HG03039 (cell line): ENCODE results near the gene OSBPL2.

Experiments
- ATAC-seq: cut with Tn5 transposase; IDR thresholded peaks from one replicate; pipeline ENCODE4 v1.9.1; 2021; ENCODE audit warnings: mild to moderate bottlenecking, moderate library complexity; ENCODE audit not compliant: unreplicated experiment

OSBPL2 gene

DNA sequence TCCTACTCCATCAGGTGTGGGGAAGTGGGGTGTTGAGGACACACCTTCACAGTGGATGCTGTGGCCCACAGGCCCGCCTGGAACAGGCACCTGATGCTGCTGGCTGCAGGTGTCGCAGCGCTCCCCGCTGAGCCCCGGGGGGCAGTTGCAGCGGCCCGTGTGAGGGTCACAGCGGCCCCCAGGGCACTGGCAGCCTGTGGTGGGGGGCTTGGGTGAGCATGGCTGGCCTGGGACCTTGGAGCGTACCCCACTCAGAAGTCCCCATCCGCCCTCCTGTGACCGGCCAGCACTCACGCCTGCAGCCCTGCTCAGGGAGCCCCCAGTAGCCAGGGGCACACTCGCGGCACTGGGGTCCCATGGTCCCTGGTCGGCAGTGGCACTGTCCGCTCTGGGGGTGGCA lies 83.7 kb downstream of the OSBPL2 start:
- ATAC-seq: no peak

DNA sequence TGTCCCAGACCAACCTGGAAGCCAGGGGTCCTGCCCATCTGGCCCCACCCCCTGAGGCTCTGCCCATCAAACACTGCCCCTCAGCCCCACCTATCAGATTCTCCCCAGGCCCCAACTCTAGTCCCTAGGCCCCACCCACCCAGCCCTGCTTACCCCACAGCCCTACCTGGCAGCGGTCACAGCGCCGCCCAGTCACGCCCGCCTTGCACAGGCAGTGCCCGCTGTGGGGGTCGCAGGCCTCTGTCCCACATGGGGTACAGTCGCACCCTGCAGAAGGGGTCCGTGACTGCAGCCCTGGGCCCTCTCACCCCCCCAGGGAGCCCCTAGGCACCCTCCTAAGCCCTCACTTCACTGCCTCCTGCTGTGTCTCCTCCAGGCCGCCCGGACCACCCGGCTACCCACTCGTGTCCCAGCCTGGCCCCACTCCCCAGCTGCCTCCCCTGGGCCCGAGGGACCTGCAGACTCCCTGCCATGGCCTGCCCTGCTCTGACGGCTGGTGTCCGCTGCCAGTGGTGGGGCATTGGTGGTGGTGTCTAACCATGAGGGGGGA lies 84.2 kb downstream of the OSBPL2 start:
- no peak for ATAC-seq

DNA sequence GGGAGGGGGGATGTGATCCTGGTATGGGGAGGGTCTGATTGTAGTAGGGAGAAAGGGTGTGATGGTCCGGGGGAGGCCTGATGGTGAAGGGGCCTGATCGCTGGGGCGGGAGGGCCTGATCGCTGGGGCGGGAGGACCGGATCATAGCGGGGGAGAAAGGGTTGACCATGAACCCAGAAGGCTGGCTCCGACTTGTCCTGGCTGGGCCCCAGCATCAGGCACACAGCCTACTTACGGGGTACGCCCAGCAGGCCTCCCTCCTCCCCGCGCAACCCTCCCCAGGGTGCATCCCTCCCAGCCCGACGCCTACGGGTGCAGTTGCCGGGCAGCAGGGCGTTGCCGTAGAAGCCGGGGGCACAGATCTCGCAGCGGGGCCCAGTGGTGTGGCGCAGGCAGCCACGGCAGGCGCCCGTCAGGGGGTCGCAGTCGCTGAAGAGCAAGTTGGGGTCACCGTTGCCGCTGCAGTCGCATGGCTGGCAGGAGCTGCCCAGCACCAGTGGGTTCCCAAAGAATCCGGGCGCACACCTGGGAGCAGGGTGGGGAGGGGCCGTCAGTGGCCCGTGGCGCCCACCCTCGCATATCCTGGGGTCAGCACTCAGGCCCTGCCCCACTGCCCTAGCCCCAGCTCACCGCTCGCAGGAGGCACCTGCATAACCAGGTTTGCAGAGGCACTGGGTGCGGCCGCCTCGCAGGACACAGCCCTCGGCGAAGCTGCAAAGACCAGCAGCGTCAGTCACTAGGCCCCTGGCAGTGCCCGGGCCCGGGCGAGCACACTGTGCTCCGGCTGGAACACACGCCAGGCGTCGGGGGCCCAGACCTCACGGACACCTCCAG lies 85.0 kb downstream of the OSBPL2 start:
- ATAC-seq: no peak

DNA sequence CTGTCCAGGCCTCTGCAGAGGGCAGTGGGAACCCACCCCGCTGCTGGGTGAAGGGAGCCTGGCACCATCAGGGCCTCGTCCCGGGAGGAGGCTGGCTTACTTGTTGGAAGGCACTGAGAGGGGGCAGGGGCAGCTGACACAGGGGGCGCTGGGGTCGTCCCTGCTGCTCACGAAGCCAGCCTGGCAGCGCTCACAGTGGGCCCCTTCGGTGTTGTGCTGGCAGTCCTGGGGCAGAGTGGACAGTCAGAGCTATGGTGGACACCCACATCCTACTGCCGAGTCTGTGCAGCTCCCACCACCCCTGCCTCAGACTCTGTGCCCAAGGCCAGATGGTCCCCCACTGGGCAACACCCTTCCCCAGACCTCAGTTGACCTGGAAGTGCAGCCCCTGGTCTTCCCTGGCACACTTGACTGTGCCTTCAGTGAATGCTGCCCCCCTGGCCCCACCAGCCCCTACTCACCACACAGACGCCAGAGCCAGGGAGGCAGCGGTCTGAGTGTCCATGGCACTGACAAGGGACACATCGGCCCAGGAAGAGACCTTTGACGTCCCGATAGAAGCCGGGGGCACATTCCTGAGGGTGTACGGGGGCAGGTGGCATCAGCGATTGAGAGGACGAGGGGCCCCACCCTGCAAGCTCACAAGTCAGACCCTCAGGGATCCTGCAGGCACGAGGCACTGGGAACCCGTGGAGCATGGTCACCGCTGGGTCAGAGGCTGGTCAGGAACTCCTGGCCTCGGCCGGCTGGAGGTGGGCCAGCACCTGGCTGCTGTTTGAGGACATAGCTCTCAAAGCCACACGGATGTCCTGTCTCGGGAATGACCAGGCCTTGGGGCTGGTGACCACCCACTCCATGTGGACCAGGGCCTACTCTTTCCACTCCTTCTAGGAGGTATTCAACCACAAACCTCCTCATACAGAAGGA lies 85.9 kb downstream of the OSBPL2 start:
- ATAC-seq: no peak

DNA sequence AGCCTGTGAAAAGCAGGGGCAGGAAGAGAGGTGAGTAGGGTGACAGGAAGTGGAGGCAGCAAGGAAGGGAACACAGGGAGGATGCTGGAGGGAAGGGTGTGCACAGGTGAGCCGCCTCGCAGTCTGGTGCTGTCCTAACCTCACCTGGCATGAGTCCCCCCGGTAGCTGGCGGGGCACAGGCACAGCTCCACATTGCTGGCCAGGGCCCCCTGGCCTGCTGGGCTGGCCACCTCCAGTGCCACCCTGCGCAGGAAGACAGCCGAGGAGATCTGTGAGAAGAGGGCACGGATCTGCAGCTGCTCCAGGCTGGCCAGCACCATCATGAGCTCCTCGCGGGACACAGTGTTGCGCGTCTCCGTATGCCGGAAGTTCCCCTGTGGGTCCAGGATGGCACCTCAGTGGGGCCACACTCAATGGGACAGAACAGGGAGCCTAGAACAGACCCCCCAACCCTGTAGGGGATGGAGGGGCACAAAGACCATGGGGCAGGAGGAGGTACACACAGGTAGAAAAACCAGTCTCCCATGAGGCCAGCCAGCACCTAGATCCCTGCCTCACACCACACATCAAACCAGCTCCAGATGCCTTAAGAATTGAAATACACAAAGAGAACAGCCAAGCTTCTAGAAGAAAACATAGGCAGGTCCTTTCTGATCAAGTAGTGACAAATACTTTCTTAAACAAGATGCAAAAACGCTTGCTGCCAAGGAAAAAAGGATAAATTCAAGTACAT lies 87.0 kb downstream of the OSBPL2 start:
- ATAC-seq: no peak

DNA sequence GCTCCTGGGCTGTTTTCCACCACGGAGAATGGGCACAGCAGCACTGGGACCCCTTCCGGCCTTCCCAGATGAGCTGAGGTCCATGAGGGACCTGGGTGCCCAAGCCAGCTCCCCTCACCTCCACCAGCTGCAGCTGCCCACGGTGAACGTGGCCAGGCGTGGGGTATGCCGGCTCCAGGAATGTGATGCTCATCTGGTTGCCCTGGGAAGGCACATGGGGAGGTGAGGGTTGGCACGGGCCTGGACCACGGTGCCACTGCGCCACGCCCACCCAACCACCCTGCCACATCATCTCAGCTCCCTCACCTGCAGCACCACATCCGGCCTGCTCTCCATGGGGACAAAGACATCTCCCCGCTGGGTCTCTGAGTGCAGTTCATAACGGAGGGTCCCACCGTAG lies 88.2 kb downstream of the OSBPL2 start:
- no peak for ATAC-seq

DNA sequence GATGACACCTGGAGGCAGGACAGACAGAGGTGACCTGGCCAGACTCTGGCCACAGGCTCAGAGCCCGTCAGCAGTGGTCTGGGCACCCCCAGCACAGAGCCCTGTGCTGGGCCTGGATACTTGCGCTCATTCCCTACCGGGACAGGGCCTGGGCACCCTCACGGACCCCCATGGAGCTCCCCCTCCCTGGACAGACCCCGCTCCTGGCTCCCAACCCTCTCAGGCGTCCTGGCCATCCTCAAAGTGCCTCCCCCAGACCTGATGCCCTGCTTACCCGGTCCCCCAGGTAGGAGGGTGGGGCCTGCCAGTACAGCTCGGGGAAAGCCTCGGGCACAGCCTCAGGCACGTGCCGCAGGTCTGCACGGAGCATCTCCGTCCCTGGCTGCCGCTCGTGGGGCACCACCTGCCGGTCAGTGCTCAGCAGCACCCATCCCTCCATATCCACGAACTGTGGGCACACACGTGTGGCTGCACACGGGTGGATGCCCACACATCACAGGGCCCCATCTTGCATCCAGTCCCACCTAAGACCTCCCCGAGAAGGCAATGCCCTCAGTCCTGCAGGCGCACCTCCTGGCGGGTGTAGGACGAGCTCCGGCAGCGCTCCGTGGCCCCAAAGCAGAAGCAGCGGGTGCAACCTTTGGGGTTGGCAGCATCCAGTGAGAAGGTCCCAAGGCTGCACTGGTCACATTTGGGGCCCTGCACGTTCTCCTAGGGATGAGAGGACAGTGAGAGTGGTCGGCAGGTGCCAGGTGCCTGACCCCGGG lies 88.8 kb downstream of the OSBPL2 start:
- ATAC-seq: no peak

DNA sequence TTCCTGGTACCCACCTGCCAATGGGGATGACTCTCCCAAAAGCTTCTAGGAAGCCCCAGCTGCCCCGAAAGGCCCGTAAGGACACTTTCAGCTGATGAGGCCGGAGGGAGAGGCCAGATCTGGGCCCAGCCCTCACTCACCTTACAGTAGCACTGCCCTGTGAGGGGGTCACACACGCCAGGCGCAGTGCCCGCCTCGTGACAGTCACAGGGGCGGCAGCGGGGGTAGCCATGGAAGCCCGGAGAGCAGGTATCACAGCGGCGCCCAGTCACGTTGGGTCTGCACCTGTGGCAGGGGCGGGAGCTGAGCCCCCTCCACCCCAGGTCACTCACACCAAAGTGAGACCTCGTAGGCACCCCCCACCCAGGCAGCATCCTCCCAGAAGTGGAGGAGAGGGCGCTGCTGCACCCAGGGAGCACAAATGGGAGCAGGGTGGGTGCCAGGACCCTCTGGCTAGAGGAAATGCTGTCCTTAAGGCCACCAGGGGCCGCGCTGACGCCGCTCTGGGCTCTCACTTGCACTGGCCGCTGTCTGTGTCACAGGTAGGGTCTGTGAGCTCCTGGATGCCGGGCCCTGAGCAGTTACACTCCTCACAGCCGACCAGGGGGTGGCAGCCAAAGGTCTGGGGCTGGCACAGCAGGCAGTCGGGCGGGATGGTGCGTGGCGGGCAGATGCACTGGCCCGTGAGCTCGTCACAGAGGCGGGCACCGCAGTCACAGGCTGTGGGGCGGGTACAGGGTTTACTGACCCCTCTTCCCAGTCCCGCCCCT lies 89.6 kb downstream of the OSBPL2 start:
- ATAC-seq: no peak

DNA sequence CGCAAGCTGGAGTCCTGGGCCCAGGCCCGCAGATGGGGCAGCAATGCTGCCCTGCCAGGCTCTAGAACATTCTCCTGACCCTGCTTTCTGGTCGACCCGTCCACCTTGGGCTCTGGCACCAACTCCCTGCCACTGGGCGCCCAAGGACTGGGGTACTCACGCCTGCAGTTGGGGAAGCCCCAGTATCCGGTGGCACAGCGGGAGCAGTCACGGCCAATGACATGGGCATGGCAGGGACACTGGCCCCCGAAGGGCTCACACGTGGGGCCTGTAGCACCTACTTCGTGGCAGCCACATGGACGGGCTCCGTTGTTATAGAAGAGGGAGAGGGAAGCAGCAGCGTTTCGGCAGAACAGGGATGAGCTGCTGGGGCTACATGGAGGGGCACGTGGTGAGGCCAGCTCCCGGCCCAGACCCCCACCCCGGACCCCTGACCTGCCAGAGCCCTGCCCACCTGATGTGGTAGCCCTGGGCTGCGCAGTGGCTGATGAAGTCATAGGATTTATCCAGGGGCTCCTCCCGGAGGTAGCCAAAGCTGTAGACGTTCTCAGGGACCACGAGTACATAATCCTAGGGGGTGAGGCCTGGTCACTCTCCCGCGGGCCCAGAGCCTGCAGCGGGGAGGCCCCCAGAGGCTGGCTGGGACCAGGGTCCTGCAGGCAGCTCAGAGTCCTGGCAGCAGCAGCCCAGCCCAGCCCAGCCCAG lies 90.5 kb downstream of the OSBPL2 start:
- no peak for ATAC-seq

DNA sequence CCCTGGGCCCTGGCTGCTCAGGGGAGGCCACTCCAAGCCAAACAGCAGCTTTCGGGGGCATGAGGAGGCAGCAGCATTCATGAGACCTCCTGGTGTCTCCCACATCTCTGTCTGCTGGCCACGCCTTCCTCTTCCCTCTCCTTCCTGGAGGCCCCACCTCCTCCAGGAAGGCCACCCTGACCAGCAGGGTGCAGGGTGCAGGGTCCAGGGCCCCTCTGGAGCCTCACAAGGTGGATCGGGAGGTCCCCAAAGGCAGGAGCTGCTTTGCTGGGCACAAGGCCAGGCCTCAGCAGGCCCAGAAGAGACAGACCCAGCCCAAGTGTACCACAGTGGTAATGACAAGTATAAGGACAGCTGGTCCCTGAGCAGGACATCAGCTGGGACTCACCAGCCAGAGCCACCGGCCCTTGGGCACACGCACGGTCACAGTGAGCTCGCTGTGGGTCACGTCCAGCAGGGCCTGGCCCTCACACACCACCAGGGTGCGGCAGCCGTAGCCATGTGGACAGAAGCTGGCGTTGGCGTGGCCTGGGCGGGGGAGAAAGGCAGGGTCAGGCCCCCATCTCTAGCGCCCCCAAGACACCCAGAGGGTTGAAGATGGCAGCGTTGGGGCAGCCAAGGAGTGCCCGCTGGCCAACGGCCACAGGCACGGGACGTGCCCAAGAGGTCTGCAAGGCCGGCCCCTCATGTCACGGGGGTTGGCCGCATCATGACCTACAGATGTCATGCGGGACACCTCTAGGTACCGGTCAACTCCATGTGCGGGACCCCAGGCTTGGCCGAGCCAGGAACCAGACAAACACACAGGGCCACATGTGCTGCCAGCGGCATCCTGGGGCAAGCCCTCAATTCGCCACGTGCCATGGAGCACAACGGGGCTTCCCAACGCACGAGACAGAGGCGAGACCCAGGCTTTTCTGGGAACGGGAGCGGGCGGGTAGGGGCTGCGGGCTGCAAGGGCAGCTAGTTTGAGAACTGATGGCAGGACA lies 91.4 kb downstream of the OSBPL2 start:
- ATAC-seq: no peak

DNA sequence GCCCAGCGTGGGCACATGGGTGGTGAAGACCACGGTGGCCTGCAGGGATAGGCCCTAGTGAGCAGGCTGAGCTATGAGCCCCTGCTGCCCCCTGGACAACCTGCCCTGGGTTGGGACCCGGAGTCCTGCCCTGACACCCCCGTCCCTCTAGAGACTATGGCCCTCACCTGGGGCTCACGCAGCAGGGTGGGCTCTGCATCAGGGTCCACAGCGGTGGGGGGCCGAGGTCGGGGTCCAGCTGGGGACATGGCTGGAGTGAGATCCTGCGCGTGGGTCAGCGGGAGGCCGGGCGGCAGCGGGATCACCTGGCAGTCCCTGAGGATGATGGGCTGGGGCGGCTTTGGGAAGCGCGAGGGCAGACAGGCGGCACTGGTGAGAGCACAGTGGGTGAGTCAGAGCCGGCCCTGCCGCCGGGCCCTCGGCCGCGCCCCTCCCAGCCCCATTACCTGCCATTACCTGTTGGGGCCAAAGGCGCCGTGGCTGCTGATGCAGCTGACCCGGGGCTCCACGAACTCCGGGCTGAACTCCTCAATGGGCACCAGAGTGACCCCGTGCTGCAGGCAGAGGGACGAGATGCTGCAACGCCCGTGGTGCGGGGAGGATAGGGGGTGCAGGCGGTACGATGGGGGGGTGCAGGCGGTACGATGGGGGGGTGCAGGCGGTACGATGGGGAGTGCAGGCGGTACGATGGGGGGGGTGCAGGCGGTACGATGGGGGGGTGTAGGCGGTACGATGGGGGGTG lies 92.4 kb downstream of the OSBPL2 start:
- no peak for ATAC-seq

DNA sequence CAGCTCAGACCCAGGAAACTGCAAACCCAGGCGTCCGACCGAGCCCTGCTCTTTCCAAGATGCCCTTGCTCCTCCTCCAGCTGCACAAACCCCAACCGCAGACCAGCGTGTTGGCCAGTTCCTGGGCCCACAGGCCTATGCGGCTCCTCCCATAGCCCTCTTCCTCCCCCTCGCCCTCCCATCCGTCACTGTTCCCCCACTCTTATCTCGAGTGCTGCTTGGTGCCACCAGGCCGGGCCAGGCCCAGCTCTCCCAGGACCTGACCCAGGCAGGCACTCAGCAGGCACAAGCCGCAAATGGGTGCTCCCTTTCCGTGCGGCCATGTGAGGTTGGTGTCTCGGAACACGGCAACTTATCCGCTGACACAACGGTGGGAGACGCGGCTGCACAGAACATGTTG lies 93.0 kb downstream of the OSBPL2 start:
- no peak for ATAC-seq

DNA sequence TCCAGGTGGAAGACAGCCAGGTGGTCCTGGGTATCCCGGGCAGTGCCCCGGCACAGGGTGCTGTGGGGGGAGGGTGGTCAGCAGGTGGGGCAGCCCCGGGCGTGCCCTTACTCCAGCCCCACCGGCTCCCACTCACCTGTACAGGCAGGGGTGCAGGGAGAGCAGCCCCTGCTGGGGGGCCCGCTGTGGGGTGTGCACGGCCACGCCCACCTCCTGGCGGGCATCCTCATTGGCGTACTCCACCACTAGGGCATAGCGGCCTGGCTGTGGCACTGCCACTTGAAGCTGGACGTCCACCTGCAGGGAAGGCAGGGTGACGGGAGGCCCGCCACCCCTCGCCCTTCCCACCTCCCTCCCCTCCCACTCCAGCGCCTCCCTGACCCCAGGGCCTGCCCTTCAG lies 94.1 kb downstream of the OSBPL2 start:
- ATAC-seq: no peak

DNA sequence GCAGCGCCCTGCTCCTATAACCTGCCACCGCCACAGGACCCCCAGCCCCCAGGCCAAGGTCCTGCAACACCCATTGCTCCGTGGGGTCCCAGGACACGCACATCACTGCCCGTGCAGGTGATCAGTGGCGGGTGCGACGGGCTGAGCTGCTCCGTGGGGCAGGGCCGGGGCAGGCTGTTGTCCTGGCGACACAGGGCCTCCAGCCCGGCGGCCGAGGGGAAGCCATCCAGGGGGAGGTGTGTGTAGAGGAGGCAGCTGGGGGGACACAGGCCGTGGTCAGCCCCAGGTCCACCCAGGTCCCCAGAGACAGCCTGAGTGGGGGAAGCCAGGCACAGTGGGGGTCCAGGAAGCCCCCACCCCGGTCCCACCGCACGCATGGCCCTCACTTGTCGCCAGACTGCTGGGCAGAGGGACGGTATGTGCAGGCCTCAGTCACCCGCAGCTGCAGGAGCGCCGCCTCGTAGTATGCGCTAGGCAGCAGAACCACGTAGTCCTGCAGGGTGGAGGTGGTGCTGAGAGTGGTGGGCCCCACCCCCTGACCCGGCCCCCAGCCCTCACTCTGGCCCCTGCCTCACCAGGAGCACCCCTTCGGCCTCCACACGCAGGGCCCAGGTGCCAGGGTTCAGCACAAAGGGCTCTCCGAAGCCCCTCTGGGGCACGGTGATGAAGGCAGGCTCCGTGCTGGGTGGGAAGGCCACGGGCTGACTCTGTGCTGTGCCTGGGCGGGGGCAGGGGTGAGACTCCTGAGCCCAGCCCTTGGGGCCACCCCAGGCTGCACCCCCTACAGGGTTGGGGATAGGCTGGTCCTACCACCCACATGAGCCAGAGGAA lies 94.9 kb downstream of the OSBPL2 start:
- no peak for ATAC-seq

DNA sequence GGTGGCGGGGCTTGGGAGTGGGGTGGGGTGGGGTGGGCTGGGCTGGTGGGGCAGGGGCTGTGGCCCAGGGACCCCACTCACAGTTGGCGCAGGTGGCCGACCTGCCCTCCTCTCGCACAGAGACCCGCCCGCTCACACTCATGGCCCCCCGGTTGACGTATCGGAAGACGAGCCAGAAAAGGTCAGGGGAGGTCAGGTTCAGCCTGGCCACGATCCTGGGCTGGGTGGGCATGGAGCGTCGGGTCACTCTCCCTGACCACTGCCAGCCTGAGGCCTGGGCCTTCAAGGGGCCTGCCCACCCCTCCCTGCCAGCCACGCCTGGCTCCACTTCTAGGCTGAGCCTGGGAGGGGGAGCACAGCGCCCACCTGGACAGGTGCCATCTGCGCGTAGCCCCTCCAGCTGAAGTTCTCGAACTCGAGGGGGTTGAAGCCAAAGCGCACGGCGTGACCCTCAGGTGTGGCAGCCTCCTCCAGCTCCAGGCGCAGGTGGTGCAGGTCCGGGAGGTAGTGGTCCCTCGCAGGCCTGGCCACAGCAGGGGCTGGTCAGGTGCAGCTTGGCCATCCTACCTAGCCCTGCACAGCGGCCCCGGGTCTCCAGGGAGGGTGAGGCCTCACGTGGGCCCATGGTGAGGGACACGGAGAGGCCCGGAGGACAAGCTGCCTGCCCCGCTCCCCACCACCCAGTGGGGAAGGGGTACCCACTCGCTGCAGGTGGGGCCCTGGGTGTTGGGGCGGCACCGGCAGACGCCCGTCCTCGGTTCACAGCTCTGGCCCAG lies 95.7 kb downstream of the OSBPL2 start:
- ATAC-seq: no peak
